ENCODE results near the gene KCNT1.

Gene KCNT1

GRCh38 chr9:135689011-135689410 lies 13.0 kb upstream of the KCNT1 start:
- TF ChIP-seq CTCF (IDR thresholded peaks at IDR 0.05; ENCODE audit: low read depth, low read length) (no peak), EZH2phosphoT487 (IDR thresholded peaks at IDR 0.05; ENCODE audit: low read depth) (no peak)
- H3K79me2 ChIP-seq (ENCODE audit: low read length) = no peaks in the 10 kb centered on the region
- H4K20me1 ChIP-seq (ENCODE audit: insufficient read depth, low read length) = no peaks in the 10 kb centered on the region
- no peak overlapping the region for H2AFZ ChIP-seq (ENCODE audit: low read depth, low read length)
- H3K36me3 ChIP-seq (replicated peaks; ENCODE audit: low read depth, low read length) = no peaks in the 10 kb centered on the region
- no peak overlapping the region for H3K27ac ChIP-seq (ENCODE audit: low read length)
- H3K4me1 ChIP-seq (ENCODE audit: low read length) = no peaks in the 10 kb centered on the region
- no peak overlapping the region for H3K4me2 ChIP-seq (ENCODE audit: low read length)
- H3K27me3 ChIP-seq (ENCODE audit: low read depth, low read length) = no peaks in the 10 kb centered on the region
- no peaks in the 10 kb centered on the region for H3K9me3 ChIP-seq (ENCODE audit: insufficient read depth, low read length)
- H3K9ac ChIP-seq (ENCODE audit: low read length) = no peak overlapping the region
- no peak overlapping the region for H3K4me3 ChIP-seq (ENCODE audit: low read length)

GRCh38 chr9:135690836-135691570 lies 11.0 kb upstream of the KCNT1 start:
- H3K9me3 ChIP-seq (ENCODE audit: insufficient read depth, low read length) = no peaks in the 10 kb centered on the region
- no peaks in the 10 kb centered on the region for H3K27me3 ChIP-seq (ENCODE audit: low read depth, low read length)
- no peaks in the 10 kb centered on the region for H3K4me1 ChIP-seq (ENCODE audit: low read length)
- no peaks in the 10 kb centered on the region for H3K36me3 ChIP-seq (replicated peaks; ENCODE audit: low read depth, low read length)
- TF ChIP-seq EZH2phosphoT487 (IDR thresholded peaks at IDR 0.05; ENCODE audit: low read depth) (no peak), CTCF (IDR thresholded peaks at IDR 0.05; ENCODE audit: low read depth, low read length) (no peak)
- no peak overlapping the region for H2AFZ ChIP-seq (ENCODE audit: low read depth, low read length)
- no peak overlapping the region for H3K27ac ChIP-seq (ENCODE audit: low read length)
- no peak overlapping the region for H3K4me2 ChIP-seq (ENCODE audit: low read length)
- H3K4me3 ChIP-seq (ENCODE audit: low read length) = no peak overlapping the region
- no peaks in the 10 kb centered on the region for H4K20me1 ChIP-seq (ENCODE audit: insufficient read depth, low read length)
- H3K9ac ChIP-seq (ENCODE audit: low read length) = no peak overlapping the region
- no peaks in the 10 kb centered on the region for H3K79me2 ChIP-seq (ENCODE audit: low read length)

GRCh38 chr9:135692410-135692809 lies 9.6 kb upstream of the KCNT1 start:
- H2AFZ ChIP-seq (ENCODE audit: low read depth, low read length) = no peak overlapping the region
- H3K9ac ChIP-seq (ENCODE audit: low read length) = no peak overlapping the region
- H3K79me2 ChIP-seq (ENCODE audit: low read length) = no peaks in the 10 kb centered on the region
- H3K4me3 ChIP-seq (ENCODE audit: low read length) = no peak overlapping the region
- H3K27me3 ChIP-seq (ENCODE audit: low read depth, low read length) = no peaks in the 10 kb centered on the region
- no peaks in the 10 kb centered on the region for H3K36me3 ChIP-seq (replicated peaks; ENCODE audit: low read depth, low read length)
- H4K20me1 ChIP-seq (ENCODE audit: insufficient read depth, low read length) = no peaks in the 10 kb centered on the region
- H3K4me1 ChIP-seq (ENCODE audit: low read length) = no peaks in the 10 kb centered on the region
- no peak overlapping the region for H3K4me2 ChIP-seq (ENCODE audit: low read length)
- no peak overlapping the region for H3K27ac ChIP-seq (ENCODE audit: low read length)
- TF ChIP-seq EZH2phosphoT487 (IDR thresholded peaks at IDR 0.05; ENCODE audit: low read depth) (no peak), CTCF (IDR thresholded peaks at IDR 0.05; ENCODE audit: low read depth, low read length) (no peak)
- no peaks in the 10 kb centered on the region for H3K9me3 ChIP-seq (ENCODE audit: insufficient read depth, low read length)

GRCh38 chr9:135693265-135693664 lies 8.7 kb upstream of the KCNT1 start:
- H3K4me1 ChIP-seq (ENCODE audit: low read length) = no peaks in the 10 kb centered on the region
- H3K36me3 ChIP-seq (replicated peaks; ENCODE audit: low read depth, low read length) = no peaks in the 10 kb centered on the region
- no peak overlapping the region for H3K4me3 ChIP-seq (ENCODE audit: low read length)
- H3K27me3 ChIP-seq (ENCODE audit: low read depth, low read length) = no peaks in the 10 kb centered on the region
- no peak overlapping the region for H3K27ac ChIP-seq (ENCODE audit: low read length)
- no peak overlapping the region for H3K9ac ChIP-seq (ENCODE audit: low read length)
- H3K79me2 ChIP-seq (ENCODE audit: low read length) = no peaks in the 10 kb centered on the region
- no peaks in the 10 kb centered on the region for H4K20me1 ChIP-seq (ENCODE audit: insufficient read depth, low read length)
- H3K9me3 ChIP-seq (ENCODE audit: insufficient read depth, low read length) = no peaks in the 10 kb centered on the region
- TF ChIP-seq EZH2phosphoT487 (IDR thresholded peaks at IDR 0.05; ENCODE audit: low read depth) (no peak), CTCF (IDR thresholded peaks at IDR 0.05; ENCODE audit: low read depth, low read length) (no peak)
- no peak overlapping the region for H3K4me2 ChIP-seq (ENCODE audit: low read length)
- H2AFZ ChIP-seq (ENCODE audit: low read depth, low read length) = no peak overlapping the region

All from OCI-LY3 (cell line).